ENCODE results near the gene COPS2.

- TF ChIP-seq, protein P1, sequence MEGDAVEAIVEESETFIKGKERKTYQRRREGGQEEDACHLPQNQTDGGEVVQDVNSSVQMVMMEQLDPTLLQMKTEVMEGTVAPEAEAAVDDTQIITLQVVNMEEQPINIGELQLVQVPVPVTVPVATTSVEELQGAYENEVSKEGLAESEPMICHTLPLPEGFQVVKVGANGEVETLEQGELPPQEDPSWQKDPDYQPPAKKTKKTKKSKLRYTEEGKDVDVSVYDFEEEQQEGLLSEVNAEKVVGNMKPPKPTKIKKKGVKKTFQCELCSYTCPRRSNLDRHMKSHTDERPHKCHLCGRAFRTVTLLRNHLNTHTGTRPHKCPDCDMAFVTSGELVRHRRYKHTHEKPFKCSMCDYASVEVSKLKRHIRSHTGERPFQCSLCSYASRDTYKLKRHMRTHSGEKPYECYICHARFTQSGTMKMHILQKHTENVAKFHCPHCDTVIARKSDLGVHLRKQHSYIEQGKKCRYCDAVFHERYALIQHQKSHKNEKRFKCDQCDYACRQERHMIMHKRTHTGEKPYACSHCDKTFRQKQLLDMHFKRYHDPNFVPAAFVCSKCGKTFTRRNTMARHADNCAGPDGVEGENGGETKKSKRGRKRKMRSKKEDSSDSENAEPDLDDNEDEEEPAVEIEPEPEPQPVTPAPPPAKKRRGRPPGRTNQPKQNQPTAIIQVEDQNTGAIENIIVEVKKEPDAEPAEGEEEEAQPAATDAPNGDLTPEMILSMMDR (IDR thresholded peaks at IDR 0.05), result no peak
- TF ChIP-seq NRF1 (IDR thresholded peaks at IDR 0.05; ENCODE audit: low read depth, low read length), result no peak
- TF ChIP-seq GABPA (IDR thresholded peaks at IDR 0.05; ENCODE audit: low read depth), result no peak
- no peak for TF ChIP-seq POLR2AphosphoS5 (IDR thresholded peaks at IDR 0.05; ENCODE audit: low read depth, low read length)
- TF ChIP-seq, protein P2, sequence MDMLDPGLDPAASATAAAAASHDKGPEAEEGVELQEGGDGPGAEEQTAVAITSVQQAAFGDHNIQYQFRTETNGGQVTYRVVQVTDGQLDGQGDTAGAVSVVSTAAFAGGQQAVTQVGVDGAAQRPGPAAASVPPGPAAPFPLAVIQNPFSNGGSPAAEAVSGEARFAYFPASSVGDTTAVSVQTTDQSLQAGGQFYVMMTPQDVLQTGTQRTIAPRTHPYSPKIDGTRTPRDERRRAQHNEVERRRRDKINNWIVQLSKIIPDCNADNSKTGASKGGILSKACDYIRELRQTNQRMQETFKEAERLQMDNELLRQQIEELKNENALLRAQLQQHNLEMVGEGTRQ (IDR thresholded peaks at IDR 0.05; ENCODE audit: borderline replicate concordance, low read depth, low read length), result no peak
- no peak for TF ChIP-seq SMC3 (IDR thresholded peaks at IDR 0.05; ENCODE audit: low read depth, low read length)
- no peak for TF ChIP-seq EP300 (IDR thresholded peaks at IDR 0.05; ENCODE audit: borderline replicate concordance in 1 of 2, low read depth in 1 of 2, low read length in 1 of 2)
- TF ChIP-seq, protein P3, sequence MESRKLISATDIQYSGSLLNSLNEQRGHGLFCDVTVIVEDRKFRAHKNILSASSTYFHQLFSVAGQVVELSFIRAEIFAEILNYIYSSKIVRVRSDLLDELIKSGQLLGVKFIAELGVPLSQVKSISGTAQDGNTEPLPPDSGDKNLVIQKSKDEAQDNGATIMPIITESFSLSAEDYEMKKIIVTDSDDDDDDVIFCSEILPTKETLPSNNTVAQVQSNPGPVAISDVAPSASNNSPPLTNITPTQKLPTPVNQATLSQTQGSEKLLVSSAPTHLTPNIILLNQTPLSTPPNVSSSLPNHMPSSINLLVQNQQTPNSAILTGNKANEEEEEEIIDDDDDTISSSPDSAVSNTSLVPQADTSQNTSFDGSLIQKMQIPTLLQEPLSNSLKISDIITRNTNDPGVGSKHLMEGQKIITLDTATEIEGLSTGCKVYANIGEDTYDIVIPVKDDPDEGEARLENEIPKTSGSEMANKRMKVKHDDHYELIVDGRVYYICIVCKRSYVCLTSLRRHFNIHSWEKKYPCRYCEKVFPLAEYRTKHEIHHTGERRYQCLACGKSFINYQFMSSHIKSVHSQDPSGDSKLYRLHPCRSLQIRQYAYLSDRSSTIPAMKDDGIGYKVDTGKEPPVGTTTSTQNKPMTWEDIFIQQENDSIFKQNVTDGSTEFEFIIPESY (IDR thresholded peaks at IDR 0.05; ENCODE audit: borderline replicate concordance, low read depth), result no peak
Measured at GRCh38 chr15:49120832-49121231, 34.6 kb downstream of the COPS2 start.

Measured in SK-N-SH (cell line).